IPS-NIHi11 (cell line): Measurements from ENCODE around the gene QPCT.

Source experiments
- DNase-seq: peaks from one replicate; pipeline ENCODE4 v3.0.0; 2012; ENCODE audit warnings: mixed read lengths, low spot score

The QPCT gene

DNA sequence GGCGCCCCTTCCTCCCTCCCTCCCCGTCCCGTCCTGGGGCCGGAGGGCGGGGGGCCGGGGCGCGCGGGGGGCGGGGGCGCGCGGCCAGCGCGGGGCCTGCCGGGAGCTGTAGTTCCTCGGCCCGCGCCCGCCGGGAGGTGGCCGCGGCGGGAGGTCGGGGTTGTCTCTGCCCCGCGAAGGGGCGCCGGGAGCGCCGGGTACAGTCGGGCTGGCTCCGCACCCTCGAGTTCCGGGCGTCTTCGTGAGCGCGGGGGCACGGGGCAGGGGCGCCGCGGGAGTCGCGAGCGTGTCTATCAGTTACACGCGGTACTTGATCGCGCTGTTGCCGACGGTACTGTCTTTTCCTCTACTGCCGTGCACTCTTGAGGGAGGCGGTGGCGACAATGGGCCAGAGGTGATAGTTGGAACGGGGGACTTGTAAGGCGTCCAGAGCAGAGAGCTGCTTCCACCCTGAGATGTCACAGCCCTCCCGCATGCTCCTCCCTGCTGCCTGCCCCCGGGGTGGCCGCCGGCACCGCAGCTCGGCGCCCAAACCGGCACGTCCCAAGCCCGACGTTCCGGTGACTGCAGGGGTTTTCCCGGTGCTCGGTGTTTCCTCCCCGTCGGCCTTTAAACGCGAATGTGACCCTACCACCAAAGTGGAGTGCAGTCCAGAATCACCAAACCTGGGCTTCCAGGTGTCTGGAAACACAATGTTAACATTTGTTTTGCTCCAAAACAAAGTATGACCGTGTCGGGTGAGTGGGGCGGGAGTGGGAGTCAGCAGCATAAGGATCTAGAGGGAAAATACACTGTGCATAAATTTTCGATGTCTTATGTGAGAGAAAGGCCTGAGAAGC lies 19.4 kb upstream of the QPCT start, which contains the start of gene PRKD3:
Gene PRKD3 (minus strand): TSS at position 48 of the 839 bp plus-strand sequence. CDS start 8,309 bp downstream, outside the sequence.
- DNase-seq: peak; percentile 93

DNA sequence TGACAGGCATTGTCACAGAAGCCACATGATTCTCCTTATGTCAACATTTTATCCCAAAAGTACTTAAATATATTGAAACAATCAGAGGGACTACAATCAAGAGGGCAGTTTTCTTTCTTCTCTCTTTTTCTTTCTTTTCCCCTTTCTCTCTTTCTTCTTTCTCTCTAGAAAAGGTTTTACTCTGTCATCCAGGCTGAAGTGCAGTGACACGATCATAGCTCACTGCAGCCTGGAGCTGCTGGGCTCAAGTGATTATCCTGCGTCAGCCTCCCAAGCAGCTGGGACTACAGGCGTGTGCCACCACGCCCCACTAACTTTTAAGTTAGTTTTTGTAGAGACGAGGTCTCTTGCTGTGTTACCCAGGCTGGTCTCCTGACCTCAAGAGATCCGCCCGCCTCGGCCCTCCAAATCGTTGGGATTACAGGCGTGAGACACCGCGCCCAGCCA lies 18.8 kb upstream of the QPCT start:
- no peak for DNase-seq

DNA sequence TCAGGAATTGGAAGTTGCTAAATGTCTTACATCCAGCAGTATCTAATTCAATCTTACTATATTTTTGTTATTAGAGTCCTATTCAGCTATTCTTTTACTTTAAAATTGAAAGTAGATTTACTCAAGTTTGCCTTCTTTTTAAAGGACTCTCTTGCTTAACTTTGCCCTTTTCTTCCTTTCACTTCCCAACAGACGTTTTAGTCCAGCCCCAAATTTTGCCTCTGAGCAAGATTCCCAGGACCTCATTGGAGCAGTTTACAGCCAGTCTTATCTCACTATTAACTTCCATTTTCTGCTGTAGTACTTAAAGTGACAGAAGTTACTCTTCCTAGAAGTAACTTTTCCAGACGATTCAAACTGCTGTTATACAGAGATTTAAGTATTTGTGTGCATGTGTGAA lies 18.1 kb upstream of the QPCT start:
- DNase-seq: no peak

DNA sequence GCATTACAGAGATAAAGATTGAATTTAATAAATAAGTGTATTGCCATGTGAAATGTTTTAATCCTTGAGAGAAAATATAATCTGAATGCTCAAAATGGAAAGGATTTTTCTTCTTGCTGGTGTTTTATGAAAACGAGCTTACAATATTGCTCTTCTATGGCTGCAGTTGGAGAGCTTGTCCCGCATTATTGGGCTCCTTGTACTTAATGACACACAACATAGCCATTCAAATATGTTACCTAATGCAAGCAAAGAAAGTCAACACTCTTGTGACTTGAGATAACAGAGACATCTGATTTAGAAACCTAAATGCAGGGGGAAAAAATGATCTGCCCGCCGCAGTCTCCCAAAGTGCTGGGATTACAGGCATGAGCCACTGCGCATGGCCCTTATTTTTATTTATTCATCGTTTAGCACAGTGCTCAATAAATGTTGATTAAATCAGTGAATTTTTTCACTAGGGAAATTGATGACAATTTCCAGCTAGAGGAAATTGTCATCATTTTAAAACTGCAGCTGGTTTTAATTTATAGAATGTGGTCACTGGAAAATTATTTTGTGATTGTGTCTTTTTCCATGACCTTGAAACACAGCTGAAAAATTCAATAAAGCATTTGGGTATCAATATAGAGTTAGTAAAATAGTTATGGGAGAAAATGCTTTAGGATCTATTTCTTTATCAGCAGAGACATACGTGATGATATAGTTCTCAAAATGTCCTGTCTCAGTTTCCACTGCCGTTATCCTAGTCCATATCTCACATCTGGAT lies 17.4 kb upstream of the QPCT start:
- no peak for DNase-seq

DNA sequence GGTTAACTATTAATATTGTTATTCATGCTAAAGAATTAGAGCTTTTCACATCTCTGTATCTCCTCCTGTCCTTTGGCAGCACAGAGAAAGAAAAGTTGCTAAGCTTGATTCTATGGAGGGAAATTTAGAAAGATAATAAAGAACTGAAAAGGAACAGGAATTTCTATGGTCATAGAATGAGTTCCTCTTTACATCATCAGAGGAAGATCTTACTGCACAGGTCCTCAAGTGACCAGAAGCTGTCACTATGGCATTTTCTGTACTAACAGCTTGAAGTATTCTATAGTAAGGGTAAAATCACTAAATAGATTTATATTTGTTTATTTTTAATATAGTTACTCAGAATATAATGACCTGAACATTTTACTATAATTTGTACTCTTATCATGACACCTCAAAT lies 13.7 kb upstream of the QPCT start:
- DNase-seq: no peak

DNA sequence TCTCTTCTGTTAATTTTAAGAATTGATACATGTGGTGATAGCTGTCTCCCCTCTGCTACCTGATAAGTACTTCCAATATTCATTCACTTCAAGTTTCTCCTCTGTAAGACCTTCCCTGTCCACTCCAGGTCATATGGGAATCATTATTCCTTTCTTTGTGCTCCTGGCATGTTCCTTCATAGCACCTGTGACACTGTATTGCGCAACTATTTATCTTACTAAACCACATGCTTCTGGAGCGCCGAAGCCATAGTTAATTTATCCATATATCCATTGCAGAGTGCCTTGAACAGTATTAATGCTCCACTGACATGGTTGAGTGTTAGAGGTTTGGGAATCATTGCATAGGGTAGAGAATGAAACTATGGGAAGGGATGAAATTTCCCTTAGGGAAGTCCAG lies 11.9 kb upstream of the QPCT start:
- no peak for DNase-seq

DNA sequence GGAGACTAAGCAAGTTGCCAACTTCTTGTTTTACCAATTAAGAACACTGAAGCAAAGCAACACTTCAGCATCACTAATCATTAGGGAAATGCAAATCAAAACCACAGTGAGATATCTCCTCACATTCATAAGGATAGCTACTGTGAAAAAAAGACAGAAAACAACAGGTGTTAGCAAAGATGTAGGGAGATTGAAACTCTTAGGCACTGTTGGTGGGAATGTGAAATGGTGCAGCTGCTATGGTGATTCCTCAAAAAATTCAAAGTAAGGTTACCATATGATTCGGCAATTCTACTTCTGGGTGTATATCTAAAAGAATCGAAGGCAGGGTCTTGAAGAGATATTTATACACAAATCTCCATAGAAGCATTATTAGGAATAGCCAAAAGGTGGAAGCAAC lies 11.2 kb upstream of the QPCT start:
- DNase-seq: no peak

DNA sequence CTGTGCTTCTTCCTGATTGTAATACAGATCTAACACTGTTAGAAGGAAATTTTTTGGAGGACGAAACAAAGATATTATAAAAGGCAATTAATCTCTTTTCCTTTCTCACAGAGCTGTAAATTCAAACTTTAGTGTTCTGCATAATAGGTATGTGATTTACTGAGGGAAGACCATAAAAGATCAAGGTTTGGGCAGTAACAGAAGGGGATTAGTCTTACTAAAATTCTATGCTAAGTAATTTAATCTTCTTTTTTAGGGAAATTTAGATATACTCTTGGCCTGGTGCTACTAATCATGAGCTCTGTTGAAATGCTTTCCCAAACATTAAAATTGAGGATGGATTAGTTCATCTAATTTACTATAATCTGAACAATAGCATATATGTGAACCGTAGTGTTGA lies 8.8 kb upstream of the QPCT start:
- no peak for DNase-seq

DNA sequence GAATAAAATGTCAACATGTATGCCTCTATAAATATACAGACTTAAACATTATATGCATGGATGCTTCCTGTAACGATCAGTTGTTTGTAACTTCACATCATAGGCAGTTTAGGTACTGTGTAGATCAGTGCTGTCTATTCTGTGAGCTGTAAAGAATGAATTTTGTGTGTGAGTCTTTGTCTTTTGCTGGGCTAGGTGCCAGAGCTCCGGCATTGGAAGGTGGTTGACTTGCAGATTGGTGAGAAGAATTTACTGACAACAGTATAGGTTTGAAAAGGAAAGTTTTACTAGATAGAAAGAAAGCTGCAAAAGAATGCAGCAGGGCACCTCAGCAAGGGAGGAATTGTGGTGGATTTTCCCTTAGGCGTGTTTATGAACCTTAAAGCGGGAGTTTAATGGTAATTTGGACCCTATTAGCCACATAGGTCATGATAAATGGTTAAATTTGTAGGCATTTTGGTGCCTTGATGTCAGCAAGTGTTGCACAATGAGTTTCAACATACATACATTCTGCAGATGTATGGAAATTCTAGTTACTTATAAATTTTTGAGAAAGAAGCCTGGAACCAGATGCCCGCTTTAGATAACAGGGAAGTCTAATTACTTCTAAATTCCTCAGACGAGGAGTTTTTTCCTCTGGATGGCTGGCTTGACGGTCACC lies 6.7 kb upstream of the QPCT start:
- DNase-seq: no peak

DNA sequence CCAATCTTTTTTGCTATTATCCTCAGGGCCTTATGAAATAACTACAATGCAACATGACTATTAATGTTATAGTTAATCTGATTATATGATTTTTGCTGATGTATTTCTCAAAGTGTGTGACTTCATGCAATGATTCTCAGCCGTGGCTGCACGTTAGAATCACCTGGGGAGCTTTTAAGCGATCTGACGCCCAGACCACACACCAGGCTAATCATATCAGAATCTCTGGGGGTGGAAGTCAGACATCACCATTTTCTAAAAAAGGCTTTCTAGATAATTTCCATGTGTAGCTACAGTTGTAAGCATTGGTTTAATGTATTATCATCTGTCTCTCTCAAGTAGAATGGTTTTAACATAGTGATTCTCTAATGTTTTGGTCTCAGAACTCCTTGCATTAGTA lies 5.5 kb upstream of the QPCT start:
- DNase-seq: no peak

DNA sequence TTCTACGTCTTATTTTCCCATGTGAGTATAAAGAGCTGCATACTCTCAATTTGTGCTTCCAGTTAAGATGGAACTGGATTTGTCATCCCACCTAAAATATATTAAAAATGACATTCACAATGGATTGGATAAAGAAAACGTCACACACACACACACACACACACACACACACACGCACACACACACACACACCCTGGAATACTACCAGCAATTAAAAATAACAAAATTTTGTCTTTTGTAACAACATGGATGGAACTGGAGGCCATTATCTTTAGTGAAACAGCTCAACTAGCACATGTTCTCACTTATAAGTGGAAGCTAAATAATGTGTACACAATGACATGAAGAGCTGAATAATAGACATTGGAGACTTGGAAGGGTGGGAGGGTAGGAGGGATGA lies 3.8 kb upstream of the QPCT start:
- no peak for DNase-seq

DNA sequence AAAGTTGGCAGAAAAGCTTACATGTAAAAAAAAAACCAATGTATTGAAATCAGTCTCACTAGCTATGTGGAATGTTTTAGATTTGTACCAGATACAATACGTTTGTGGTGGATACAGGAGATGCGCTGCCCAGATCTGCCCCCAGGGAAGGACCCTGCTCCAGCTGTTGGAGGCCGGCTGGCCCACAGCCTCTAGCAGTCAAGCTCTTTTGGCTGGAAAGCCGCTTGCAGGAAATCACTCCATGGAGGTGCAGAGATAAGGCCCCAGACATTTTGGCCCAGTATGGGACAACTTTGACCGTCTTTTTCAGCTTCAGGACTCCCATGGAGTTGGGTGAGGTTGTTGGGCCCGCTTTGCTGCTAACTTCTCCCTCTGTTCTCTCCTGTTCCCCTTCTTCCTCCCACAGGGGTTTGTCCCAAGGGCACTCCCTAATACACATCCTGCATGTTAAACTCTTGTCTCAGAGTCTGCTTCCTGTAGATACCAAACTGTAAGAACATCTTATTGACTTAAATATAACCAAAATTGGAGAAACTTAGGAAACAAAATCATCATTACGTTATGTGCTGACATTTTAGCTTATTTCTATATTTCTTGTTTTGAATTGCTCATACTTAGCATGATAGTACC lies 1.7 kb upstream of the QPCT start:
- DNase-seq: no peak

DNA sequence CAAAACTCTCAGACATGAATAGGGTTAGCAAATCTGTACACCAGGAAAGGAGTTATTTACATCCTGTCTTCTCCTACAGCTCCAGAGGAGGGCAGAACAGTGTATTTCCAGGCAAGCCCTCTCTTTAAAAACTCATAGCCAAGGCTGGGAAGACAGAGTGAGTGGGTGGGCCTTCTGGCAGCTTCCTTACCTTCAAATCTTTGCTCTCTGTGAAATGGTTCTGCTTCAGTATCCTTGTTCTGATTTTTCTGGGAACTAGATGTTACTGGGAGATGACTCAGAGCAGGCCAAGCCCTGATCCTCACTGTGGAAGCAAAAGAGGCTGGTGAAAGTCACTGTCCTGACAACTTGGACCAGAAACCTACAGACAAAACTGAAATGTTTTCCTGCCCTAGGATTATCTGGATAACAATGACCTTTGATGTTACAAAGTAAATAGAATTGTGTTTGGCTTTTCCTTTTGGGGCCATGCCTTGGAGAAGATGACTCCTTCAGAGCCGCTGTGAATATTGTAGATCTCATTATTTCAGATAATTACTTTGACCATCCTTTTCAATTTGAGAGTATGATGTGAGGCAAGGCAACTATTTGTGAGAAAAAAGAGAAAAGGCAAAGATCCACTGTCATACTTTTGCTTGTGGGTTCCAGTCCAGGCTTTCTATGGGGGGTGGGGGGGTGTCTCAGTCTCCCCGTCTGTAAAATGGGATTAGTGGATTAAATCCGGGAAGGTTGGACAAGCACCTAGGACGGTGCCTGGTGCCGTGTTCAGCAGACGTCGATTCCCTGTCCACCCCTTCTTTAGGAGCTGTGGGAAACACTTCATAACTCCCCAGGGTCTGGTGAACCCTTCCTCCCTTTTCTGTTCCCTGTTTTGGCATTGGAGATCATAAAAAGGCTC lies 644 bp upstream of the QPCT start:
- peak; percentile 47 for DNase-seq

DNA sequence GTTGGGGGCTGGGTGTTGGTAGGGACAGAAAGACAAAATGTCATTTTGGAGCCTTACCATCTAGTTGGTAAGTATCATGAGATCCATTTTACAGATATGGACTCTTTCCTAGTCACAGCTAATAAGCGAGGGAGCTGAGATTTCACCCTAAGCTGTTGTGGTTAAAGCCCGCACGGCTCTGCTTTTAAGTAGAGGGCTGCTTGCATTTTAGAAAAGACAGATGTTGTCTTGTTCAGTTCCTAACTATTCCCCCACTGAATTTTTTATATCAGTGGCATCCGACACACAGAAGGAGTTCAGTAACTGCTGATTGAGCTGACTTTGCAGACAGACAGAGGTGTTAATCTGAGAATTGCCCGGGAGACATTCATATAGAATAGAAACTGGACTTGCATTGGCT lies 3.7 kb downstream of the QPCT start:
- no peak for DNase-seq

DNA sequence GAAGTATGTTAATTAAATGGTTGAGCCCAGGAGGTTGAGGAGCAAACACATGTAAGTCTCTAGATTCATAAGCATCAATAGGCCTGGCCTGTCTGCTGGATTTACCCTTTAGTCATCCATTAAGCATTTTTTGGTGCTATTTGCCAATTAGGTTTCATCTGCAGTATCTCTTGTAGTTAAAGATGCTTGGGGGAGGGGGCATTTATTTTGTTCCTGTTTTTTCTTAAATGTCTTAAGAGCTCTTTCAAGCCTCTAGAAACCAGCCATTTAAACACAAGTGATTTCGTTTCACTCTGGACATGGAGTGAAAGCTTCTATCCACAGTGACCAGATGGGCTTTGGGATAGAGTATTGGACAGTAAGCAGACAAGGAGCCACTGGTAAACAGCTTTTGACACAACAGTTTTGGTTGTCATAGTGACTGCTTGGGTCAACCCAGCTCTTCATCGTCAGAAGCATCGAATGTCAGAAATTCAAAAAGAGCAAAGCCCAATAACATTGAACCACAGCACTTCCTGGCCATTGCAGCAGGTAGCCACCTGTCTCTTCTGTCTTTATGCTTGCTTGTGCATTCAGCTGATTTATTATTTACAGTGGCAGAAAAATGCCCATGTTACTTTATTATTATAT lies 4.9 kb downstream of the QPCT start:
- peak; percentile 25 for DNase-seq

DNA sequence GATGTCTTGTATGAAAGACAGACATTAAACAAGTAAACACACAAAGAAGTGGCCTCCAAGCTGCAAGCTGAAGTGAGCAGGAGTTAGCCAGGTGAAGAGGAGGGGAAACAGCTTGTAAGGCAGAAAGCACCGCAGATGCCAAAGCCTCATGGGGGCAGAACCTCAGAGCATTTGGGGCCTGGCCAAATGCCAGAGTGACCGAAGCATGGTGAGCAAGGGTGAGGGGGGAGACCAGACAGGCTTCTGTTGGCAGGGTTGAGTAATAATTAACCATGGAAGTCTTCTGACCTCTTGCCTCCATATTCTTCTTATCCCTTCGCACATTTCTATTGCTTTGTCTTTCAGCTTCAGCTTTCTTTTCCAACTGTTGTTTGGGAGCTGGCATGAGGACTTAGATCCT lies 5.6 kb downstream of the QPCT start:
- no peak for DNase-seq

DNA sequence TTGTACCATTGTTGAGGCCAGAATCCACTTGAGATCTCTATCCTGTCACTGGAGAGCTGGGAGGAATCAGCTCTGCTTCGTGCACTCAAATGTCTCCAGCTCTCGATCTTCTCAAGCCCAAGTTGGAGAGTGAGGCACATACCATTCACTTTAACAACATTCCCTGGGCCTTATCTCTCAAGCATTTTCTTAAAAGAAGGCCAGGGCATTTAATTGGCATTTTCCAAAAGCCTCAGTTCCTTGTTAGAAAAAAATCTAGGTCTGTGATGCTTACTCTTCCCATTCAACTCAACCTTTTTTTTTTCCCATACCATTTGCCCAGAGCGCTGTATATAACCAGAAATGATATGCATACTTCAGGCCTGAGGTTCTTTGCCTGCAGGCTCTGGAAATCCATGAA lies 10.1 kb downstream of the QPCT start:
- no peak for DNase-seq

DNA sequence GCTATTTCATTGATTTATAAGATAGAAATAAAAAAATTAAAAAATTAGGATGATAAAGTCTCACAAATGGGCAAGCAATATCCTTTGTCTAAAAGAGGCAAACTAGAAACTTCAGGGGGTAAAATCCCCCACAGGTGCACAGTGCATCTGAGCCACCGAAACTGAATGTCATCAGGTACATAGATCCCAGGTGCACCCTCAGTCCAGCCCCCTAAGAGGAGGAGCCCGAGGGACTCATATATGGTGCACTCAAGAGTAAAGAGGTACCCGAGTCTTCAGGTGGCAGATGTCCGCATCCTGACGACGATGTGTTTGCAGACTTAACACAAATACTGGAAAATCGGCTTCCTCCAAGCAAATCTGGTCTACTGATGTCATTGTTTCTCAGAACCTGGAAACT lies 11.3 kb downstream of the QPCT start:
- no peak for DNase-seq

DNA sequence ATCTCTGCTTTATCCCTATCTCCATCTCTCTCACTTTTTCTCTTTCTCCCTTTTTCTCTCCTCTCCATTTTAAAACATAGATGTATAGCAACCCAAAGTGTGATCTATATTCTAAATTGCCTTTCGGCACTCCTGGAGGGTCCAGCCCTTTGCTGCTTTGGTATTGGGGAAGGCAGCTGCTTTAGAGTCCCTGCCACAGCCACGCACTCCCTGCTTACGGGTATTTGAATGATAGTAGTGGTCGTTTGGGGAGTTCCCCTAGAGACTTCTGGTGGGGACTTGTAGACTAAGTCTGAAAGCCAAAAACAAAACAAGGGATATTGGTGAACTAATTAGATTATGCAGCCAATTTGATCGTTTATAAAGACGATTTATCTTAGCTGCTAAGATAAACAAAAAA lies 11.9 kb downstream of the QPCT start:
- DNase-seq: no peak

DNA sequence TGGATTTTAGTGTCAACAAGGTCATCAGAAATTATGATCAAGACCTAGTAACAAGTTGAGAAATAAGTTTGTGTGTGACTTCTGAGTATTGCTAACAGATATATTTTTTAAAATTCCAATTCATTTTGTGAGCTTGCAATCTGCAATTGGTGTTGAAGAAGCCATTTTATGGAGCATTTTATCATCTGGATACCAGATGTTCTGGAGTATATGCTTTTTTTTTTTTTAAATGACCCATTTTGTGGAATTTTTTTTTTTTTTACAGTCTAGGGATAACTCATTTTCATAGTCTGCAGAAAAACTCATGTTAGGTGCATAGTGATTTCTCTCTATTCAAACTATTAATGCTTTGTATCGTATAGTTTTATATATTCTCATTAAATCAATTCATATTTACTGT lies 12.6 kb downstream of the QPCT start:
- no peak for DNase-seq

DNA sequence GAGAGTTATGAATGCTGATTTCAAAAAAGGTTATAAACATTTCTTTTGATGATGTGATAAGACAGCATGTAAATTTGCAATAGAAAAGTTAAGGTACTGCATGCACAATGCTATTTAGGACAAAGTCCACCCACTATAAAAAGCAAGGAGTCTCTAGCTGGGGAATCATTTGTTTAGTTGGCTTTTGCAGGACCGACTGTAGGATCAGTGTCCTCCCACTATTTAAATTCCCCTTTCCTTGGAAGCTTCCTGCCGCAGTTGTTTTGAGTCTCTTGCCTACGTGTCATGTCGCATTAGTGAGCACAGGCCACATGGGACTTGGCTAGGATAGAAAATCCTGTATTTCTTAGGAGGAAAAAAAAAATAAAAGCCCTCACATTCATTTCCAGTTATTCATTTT lies 13.1 kb downstream of the QPCT start:
- DNase-seq: no peak
